Glutamatergic neuron (in vitro differentiated cells): ENCODE data around the gene CATSPERE. TPM values are rescaled to one million over a fixed set of nuclear protein-coding genes. Genes with fewer than 3 reads are reported as not detected.

Experiments used
- DNase-seq: peaks from one replicate; pipeline ENCODE4 v3.0.0; 2022
- H3K27ac Mint-ChIP-seq: one replicate; pipeline ENCODE4 v1.8.0; 2020; ENCODE audit warnings: mild to moderate bottlenecking, mixed read lengths, inconsistent platforms; ENCODE audit not compliant: unreplicated experiment
- H3K27me3 Mint-ChIP-seq: one replicate; pipeline ENCODE4 v1.8.0; 2020; ENCODE audit warnings: mild to moderate bottlenecking, moderate library complexity, mixed read lengths, inconsistent platforms; ENCODE audit not compliant: unreplicated experiment
- H3K36me3 Mint-ChIP-seq: one replicate; pipeline ENCODE4 v1.8.0; 2020; ENCODE audit warnings: mild to moderate bottlenecking, mixed read lengths, inconsistent platforms; ENCODE audit not compliant: unreplicated experiment
- H3K4me1 Mint-ChIP-seq: one replicate; pipeline ENCODE4 v1.8.0; 2020; ENCODE audit warnings: mild to moderate bottlenecking, low read depth, mixed read lengths, inconsistent platforms; ENCODE audit not compliant: unreplicated experiment
- H3K4me3 Mint-ChIP-seq: one replicate; pipeline ENCODE4 v1.8.0; 2020; ENCODE audit warnings: mild to moderate bottlenecking, mixed read lengths, inconsistent platforms; ENCODE audit not compliant: unreplicated experiment
- H3K9me3 Mint-ChIP-seq: one replicate; pipeline ENCODE4 v1.8.0; 2020; ENCODE audit warnings: mild to moderate bottlenecking, moderate library complexity, mixed read lengths, inconsistent platforms; ENCODE audit not compliant: unreplicated experiment
- CTCF ChIP-seq: fragments of 200-600 bp; sonication (generic); IDR thresholded peaks from one replicate; pipeline ENCODE4 v1.5.0; 2021; ENCODE audit not compliant: partially characterized antibody, unreplicated experiment
- total RNA-seq: library from RNA; stranded (reverse); fragmentation: NEBNext Ultra II Directional; extraction: Animal tissue kit (Norgen Biotek cat#: 25700); gene quantifications from one replicate; pipeline ENCODE4 v1.2.1, GENCODE V29; 2021; ENCODE audit not compliant: unreplicated experiment

CATSPERE gene
- total RNA-seq, 1 donor from 2014 or later: 0.59 TPM

GRCh38 chr1:244590670-244591069 is 129.6 kb downstream of the CATSPERE start:
- Mint-ChIP-seq H3K27ac (no peak overlapping the region), H3K4me1 (no peaks in the 10 kb centered on the region), H3K9me3 (peaks cover 3% of the 10 kb centered on the region), H3K4me3 (no peak overlapping the region), H3K36me3 (peaks cover 5% of the 10 kb centered on the region), H3K27me3 (no peaks in the 10 kb centered on the region)
- TF ChIP-seq CTCF: no peak
- no peak for DNase-seq

- Mint-ChIP-seq H3K27me3 (peaks cover 2% of the 10 kb centered on the region), H3K9me3 (no peaks in the 10 kb centered on the region), H3K4me3 (no peak overlapping the region), H3K36me3 (no peaks in the 10 kb centered on the region), H3K4me1 (no peaks in the 10 kb centered on the region), H3K27ac (no peak overlapping the region)
- TF ChIP-seq CTCF: no peak
- DNase-seq: no peak
Observed at GRCh38 chr1:244598611-244599010, 137.5 kb downstream of the CATSPERE start.

GRCh38 chr1:244599937-244600350 is 138.9 kb downstream of the CATSPERE start:
- H3K4me3 Mint-ChIP-seq: no peak overlapping the region
- no peaks in the 10 kb centered on the region for H3K36me3 Mint-ChIP-seq
- H3K9me3 Mint-ChIP-seq: no peaks in the 10 kb centered on the region

GRCh38 chr1:244601336-244601735 is 140.3 kb downstream of the CATSPERE start:
- DNase-seq: no peak
- TF ChIP-seq CTCF: no peak
- Mint-ChIP-seq H3K4me1 (peaks cover 4% of the 10 kb centered on the region), H3K27me3 (peaks cover 8% of the 10 kb centered on the region), H3K27ac (no peak overlapping the region), H3K9me3 (no peaks in the 10 kb centered on the region), H3K36me3 (no peaks in the 10 kb centered on the region), H3K4me3 (no peak overlapping the region)

More at GRCh38 chr1:244599937-244600350, 138.9 kb downstream of the CATSPERE start:
- DNase-seq: no peak
- TF ChIP-seq CTCF: no peak
- peaks cover 1% of the 10 kb centered on the region for H3K4me1 Mint-ChIP-seq
- peaks cover 5% of the 10 kb centered on the region for H3K27me3 Mint-ChIP-seq
- H3K27ac Mint-ChIP-seq: no peak overlapping the region

GRCh38 chr1:244603498-244603897 is 142.4 kb downstream of the CATSPERE start:
- no peak for DNase-seq

More at GRCh38 chr1:244603498-244603897, 142.4 kb downstream of the CATSPERE start:
- Mint-ChIP-seq H3K27me3 (peaks cover 10% of the 10 kb centered on the region), H3K4me3 (no peak overlapping the region), H3K9me3 (no peaks in the 10 kb centered on the region), H3K36me3 (no peaks in the 10 kb centered on the region), H3K27ac (no peak overlapping the region), H3K4me1 (peaks cover 6% of the 10 kb centered on the region)
- TF ChIP-seq CTCF: peak; percentile 97
